Measurements from ENCODE around the gene MZT2B.
"Not testable (repeated sequence)": the region's sequence is repeated elsewhere in the genome, so short reads cannot be mapped to it uniquely, and the experiment has no call there.

DNA sequence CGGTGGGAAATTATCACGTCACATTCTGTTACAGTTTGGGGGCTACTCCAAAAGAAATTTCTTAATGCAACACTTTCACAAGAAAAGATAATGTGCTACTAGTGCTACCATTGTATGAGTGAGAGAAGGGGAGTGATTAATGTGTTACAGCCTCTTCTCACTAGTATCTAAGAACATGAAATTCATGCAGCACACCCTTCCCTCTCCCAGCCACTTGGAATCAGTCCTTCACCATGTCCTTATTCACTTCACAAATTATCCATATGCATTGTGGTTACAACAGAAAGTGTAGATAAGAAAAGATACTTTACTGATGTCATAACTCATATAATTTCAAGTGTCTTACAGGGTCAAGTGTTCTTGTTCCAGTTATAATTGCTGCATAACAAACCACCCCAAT, 37.1 kb downstream of the MZT2B start:
- TF ChIP-seq, protein P1, sequence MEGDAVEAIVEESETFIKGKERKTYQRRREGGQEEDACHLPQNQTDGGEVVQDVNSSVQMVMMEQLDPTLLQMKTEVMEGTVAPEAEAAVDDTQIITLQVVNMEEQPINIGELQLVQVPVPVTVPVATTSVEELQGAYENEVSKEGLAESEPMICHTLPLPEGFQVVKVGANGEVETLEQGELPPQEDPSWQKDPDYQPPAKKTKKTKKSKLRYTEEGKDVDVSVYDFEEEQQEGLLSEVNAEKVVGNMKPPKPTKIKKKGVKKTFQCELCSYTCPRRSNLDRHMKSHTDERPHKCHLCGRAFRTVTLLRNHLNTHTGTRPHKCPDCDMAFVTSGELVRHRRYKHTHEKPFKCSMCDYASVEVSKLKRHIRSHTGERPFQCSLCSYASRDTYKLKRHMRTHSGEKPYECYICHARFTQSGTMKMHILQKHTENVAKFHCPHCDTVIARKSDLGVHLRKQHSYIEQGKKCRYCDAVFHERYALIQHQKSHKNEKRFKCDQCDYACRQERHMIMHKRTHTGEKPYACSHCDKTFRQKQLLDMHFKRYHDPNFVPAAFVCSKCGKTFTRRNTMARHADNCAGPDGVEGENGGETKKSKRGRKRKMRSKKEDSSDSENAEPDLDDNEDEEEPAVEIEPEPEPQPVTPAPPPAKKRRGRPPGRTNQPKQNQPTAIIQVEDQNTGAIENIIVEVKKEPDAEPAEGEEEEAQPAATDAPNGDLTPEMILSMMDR (IDR thresholded peaks at IDR 0.05; ENCODE audit: insufficient read depth, low read length) = not testable (repeated sequence)
- TF ChIP-seq, protein P2, sequence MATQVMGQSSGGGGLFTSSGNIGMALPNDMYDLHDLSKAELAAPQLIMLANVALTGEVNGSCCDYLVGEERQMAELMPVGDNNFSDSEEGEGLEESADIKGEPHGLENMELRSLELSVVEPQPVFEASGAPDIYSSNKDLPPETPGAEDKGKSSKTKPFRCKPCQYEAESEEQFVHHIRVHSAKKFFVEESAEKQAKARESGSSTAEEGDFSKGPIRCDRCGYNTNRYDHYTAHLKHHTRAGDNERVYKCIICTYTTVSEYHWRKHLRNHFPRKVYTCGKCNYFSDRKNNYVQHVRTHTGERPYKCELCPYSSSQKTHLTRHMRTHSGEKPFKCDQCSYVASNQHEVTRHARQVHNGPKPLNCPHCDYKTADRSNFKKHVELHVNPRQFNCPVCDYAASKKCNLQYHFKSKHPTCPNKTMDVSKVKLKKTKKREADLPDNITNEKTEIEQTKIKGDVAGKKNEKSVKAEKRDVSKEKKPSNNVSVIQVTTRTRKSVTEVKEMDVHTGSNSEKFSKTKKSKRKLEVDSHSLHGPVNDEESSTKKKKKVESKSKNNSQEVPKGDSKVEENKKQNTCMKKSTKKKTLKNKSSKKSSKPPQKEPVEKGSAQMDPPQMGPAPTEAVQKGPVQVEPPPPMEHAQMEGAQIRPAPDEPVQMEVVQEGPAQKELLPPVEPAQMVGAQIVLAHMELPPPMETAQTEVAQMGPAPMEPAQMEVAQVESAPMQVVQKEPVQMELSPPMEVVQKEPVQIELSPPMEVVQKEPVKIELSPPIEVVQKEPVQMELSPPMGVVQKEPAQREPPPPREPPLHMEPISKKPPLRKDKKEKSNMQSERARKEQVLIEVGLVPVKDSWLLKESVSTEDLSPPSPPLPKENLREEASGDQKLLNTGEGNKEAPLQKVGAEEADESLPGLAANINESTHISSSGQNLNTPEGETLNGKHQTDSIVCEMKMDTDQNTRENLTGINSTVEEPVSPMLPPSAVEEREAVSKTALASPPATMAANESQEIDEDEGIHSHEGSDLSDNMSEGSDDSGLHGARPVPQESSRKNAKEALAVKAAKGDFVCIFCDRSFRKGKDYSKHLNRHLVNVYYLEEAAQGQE (IDR thresholded peaks at IDR 0.05; ENCODE audit: insufficient replicate concordance, low read depth) = not testable (repeated sequence)
- TF ChIP-seq POLR2AphosphoS5 (IDR thresholded peaks at IDR 0.05; ENCODE audit: low read depth); GABPA (IDR thresholded peaks at IDR 0.05; ENCODE audit: low read depth); SPI1 (IDR thresholded peaks at IDR 0.05; ENCODE audit: borderline replicate concordance, low read depth): not testable (repeated sequence)
